Uterus (tissue), 4 donors: Measurements from ENCODE around the gene EMC6. TPM values are rescaled to one million over a fixed set of nuclear protein-coding genes. Genes with fewer than 3 reads are reported as not detected.
"Not testable (repeated sequence)": the region's sequence is repeated elsewhere in the genome, so short reads cannot be mapped to it uniquely, and the experiment has no call there.

ENCODE experiments used
- DNase-seq, 2 donors: peaks; one replicate each; pipeline ENCODE4 v3.0.0-alpha.2; 2019 to 2020
- H3K27ac ChIP-seq, 2 donors: fragments of 200-600 bp; sonication (generic); 1 replicate in 1 of 2; 2 replicates in 1 of 2; pipeline ENCODE4 v1.5.1; 2016 to 2018
- H3K27me3 ChIP-seq, 2 donors: fragments of 200-600 bp; sonication (generic); one replicate each; pipeline ENCODE4 v1.5.1; 2018 to 2019; ENCODE audit warnings: control low read depth in 1 of 2
- H3K36me3 ChIP-seq, 2 donors: fragments of 200-600 bp; sonication (generic); one replicate each; pipeline ENCODE4 v1.5.1; 2019; ENCODE audit warnings: control low read depth in 1 of 2
- H3K4me1 ChIP-seq, 2 donors: fragments of 200-600 bp; sonication (generic); one replicate each; pipeline ENCODE4 v1.5.1; 2018 to 2019; ENCODE audit warnings: control low read depth in 1 of 2
- H3K4me3 ChIP-seq, 2 donors: fragments of 200-600 bp; sonication (generic); 1 replicate in 1 of 2; 2 replicates in 1 of 2; pipeline ENCODE4 v1.5.1; 2018 to 2019; ENCODE audit warnings: mild to moderate bottlenecking in 1 of 2
- H3K9me3 ChIP-seq, 2 donors: fragments of 200-600 bp; sonication (generic); one replicate each; pipeline ENCODE4 v1.5.1; 2019; ENCODE audit warnings: control low read depth in 1 of 2
- POLR2A ChIP-seq, 2 donors: fragments of 450-650 bp; IDR thresholded peaks; one replicate each; pipeline ENCODE4 v1.6.1; 2016; ENCODE audit warnings: antibody characterized with exemption in 2 of 2, mild to moderate bottlenecking in 1 of 2, moderate library complexity in 1 of 2
- intact Hi-C: fragments of 100-400 bp; cut with DNase I; formaldehyde crosslinking; loops from one replicate; pipeline ENCODE4 v1.15.1; 2023; ENCODE audit warnings: low total_unique reads
- total RNA-seq, 4 donors: library from RNA; depleted of rRNA in 3 of 4; stranded (reverse); fragments of >200 nt in 3 of 4; gene quantifications; one replicate each; pipeline versions ENCODE4 v1.1.0 to v1.2.4, GENCODE V29; 2014 to 2023
- TF ChIP-seq, protein P1 (sequence below), 4 experiments: fragments of 200-600 bp in 2 of 4; fragments of 450-650 bp in 2 of 4; sonication (generic) in 2 of 4; IDR thresholded peaks; one replicate each; pipeline ENCODE4 v1.5.1; 2016 to 2019; ENCODE audit warnings: antibody characterized with exemption in 4 of 4, mild to moderate bottlenecking in 2 of 4, moderate library complexity in 1 of 4
- donor health status: DM: yes; HTN: yes; CAD: no.

EMC6 gene
- total RNA-seq, 4 donors from 2014 or later, result 7.1 to 34.7 (median 22.7) TPM

GRCh38 chr17:3699951-3700350 lies 31.3 kb downstream of the EMC6 start:
- TF ChIP-seq POLR2A (IDR thresholded peaks at IDR 0.05), result no peak
- TF ChIP-seq, protein P1, sequence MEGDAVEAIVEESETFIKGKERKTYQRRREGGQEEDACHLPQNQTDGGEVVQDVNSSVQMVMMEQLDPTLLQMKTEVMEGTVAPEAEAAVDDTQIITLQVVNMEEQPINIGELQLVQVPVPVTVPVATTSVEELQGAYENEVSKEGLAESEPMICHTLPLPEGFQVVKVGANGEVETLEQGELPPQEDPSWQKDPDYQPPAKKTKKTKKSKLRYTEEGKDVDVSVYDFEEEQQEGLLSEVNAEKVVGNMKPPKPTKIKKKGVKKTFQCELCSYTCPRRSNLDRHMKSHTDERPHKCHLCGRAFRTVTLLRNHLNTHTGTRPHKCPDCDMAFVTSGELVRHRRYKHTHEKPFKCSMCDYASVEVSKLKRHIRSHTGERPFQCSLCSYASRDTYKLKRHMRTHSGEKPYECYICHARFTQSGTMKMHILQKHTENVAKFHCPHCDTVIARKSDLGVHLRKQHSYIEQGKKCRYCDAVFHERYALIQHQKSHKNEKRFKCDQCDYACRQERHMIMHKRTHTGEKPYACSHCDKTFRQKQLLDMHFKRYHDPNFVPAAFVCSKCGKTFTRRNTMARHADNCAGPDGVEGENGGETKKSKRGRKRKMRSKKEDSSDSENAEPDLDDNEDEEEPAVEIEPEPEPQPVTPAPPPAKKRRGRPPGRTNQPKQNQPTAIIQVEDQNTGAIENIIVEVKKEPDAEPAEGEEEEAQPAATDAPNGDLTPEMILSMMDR (IDR thresholded peaks at IDR 0.05), result no peak
- Histone ChIP-seq H3K27ac (no peak overlapping the region), H3K4me1 (peaks cover 0 to 11% of the 10 kb centered on the region in 2 donors), H3K4me3 (no peak overlapping the region), H3K36me3 (no peaks in the 10 kb centered on the region), H3K9me3 (peaks cover 0 to 7% of the 10 kb centered on the region in 2 donors), H3K27me3 (no peaks in the 10 kb centered on the region)
- no peak for DNase-seq
- intact Hi-C loops, result no loop called here

- H3K27me3 ChIP-seq, intact Hi-C loops, H3K27ac ChIP-seq, H3K4me1 ChIP-seq, DNase-seq, H3K4me3 ChIP-seq, H3K9me3 ChIP-seq, H3K36me3 ChIP-seq: not testable (repeated sequence)
Measured at GRCh38 chr17:3702041-3702539, 33.5 kb downstream of the EMC6 start.

DNA sequence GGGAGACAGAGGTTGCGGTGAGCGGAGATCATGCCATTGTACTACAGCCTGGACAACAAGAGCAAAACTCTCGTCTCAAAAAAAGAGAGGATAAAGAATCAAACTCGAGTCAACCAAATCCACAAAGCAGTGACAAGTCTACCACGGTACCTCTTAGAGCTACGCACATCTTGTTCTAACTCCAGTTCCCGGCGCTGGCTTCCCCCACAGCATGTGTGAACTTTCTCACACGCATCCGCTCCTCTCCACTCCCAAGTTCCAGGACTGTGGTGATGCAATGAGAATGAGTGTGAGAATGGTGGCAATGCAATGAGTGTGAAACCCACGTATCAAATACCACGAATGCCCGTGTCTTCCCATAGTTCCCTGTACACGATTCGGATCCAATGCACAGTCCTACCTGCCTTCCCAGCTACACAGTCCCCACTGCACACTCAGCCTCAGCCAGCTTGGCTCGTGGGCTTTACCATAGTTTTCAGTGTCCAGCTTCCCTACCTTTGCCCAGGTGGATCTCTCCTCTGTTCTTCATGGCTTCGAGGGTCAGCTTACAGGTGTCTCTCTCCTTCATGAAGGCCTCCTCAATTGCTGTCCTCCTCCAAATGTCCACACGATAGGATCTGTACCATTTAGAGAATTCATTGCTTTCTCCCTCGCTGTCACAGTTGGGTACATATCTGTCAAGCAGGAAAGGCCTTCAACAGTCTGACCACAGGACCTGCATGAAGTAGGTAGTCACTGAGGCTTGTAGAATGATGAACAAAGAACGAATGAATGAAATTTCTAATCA lies 36.5 kb downstream of the EMC6 start:
- Histone ChIP-seq H3K9me3 (no peaks in the 10 kb centered on the region), H3K4me1 (no peaks in the 10 kb centered on the region), H3K27ac (no peak overlapping the region), H3K4me3 (no peak overlapping the region), H3K36me3 (no peaks in the 10 kb centered on the region), H3K27me3 (no peaks in the 10 kb centered on the region)
- intact Hi-C loops, result no loop called here
- no peak for TF ChIP-seq POLR2A (IDR thresholded peaks at IDR 0.05)
- DNase-seq, result no peak

DNA sequence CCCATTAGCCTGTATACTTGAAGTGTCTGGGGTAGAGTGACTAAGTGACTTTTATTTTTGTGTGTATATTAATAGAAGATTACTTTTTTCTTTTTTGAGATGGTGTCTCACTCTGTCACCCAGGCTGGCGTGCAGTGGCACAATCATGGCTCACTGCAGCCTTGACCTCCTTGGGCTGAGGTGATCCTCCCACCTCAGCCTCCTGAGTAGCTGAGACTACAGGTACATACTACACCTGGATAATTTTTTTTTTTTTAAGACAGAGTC lies 37.0 kb downstream of the EMC6 start:
- DNase-seq, H3K27me3 ChIP-seq, H3K9me3 ChIP-seq, H3K36me3 ChIP-seq, H3K4me1 ChIP-seq, H3K27ac ChIP-seq, intact Hi-C loops, H3K4me3 ChIP-seq: not testable (repeated sequence)

DNA sequence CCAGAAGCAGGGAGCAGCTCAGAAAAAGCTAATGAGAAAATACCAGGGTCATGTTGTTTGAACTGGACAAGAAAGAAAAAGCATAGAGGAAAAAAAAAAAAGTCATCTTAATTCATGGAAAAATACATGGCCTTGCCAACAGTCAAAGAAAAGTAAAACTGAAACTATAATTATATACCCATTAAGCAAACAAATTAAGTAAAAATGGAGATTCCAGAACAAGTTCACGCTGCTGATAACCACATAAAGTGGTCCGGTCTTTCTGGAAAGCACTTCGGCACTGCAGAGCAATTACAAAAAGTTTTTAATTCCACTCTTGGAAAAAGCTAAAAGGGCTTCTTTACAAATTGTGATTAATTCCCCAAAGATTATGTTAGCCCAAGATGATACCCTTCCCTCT lies 39.8 kb downstream of the EMC6 start:
- H3K27ac ChIP-seq, result no peak overlapping the region
- intact Hi-C loops, result no loop called here
- H3K4me1 ChIP-seq, result no peaks in the 10 kb centered on the region
- no peak for DNase-seq
- no peaks in the 10 kb centered on the region for H3K36me3 ChIP-seq
- no peaks in the 10 kb centered on the region for H3K9me3 ChIP-seq
- H3K4me3 ChIP-seq, result no peak overlapping the region
- no peak for TF ChIP-seq POLR2A (IDR thresholded peaks at IDR 0.05)
- TF ChIP-seq, protein P1 (IDR thresholded peaks at IDR 0.05), result no peak
- no peaks in the 10 kb centered on the region for H3K27me3 ChIP-seq

- Histone ChIP-seq H3K27ac (no peak overlapping the region), H3K27me3 (no peaks in the 10 kb centered on the region), H3K36me3 (no peaks in the 10 kb centered on the region), H3K4me1 (no peaks in the 10 kb centered on the region), H3K9me3 (no peaks in the 10 kb centered on the region), H3K4me3 (no peak overlapping the region)
- intact Hi-C loops, result no loop called here
- DNase-seq, result no peak
- TF ChIP-seq, protein P1 (IDR thresholded peaks at IDR 0.05), result no peak
- no peak for TF ChIP-seq POLR2A (IDR thresholded peaks at IDR 0.05)
Measured at GRCh38 chr17:3710951-3711383, 42.4 kb downstream of the EMC6 start.
